Liver (tissue), 9 donors: Measurements from ENCODE around the gene GRIK1. TPM values are rescaled to one million over a fixed set of nuclear protein-coding genes. Genes with fewer than 3 reads are reported as not detected.

Source experiments
- DNase-seq: peaks from one replicate; pipeline ENCODE4 v3.0.0-alpha.2; 2017; ENCODE audit warnings: low spot score
- H3K27ac ChIP-seq, 2 donors: one replicate each; pipeline ENCODE4 v1.7.0; 2013; ENCODE audit warnings: inconsistent platforms in 2 of 2, low read length in 2 of 2, control low read depth in 1 of 2, low read depth in 1 of 2, mild to moderate bottlenecking in 1 of 2
- H3K27me3 ChIP-seq, 4 donors: one replicate each; pipeline versions ENCODE4 v1.6.1 to v1.7.0; 2013; ENCODE audit warnings: low read length in 3 of 4, inconsistent platforms in 1 of 4, mild to moderate bottlenecking in 1 of 4, moderate library complexity in 1 of 4; ENCODE audit not compliant: control insufficient read depth in 4 of 4, insufficient read depth in 4 of 4
- H3K36me3 ChIP-seq, 4 donors: one replicate each; pipeline versions ENCODE4 v1.6.1 to v1.7.0; 2013; ENCODE audit warnings: low read length in 3 of 4, mild to moderate bottlenecking in 3 of 4, low read depth in 1 of 4, moderate library complexity in 1 of 4; ENCODE audit not compliant: control insufficient read depth in 4 of 4, insufficient read depth in 3 of 4
- H3K4me1 ChIP-seq, 4 donors: one replicate each; pipeline versions ENCODE4 v1.6.1 to v1.7.0; 2013; ENCODE audit warnings: low read length in 3 of 4, mild to moderate bottlenecking in 3 of 4, moderate library complexity in 1 of 4; ENCODE audit not compliant: control insufficient read depth in 4 of 4, insufficient read depth in 4 of 4
- H3K4me3 ChIP-seq, 3 donors: one replicate each; pipeline versions ENCODE4 v1.6.1 to v1.7.0; 2013; ENCODE audit warnings: low read length in 3 of 3, control low read depth in 1 of 3, low read depth in 1 of 3, mild to moderate bottlenecking in 1 of 3
- H3K9ac ChIP-seq, 2 donors: one replicate each; pipeline ENCODE4 v1.7.0; 2013; ENCODE audit warnings: low read length in 2 of 2, mild to moderate bottlenecking in 2 of 2, moderate library complexity in 2 of 2, control low read depth in 1 of 2, low read depth in 1 of 2
- H3K9me3 ChIP-seq, 4 donors: one replicate each; pipeline versions ENCODE4 v1.6.1 to v1.7.0; 2013; ENCODE audit warnings: low read length in 3 of 4; ENCODE audit not compliant: control insufficient read depth in 4 of 4
- ATF3 ChIP-seq: IDR thresholded peaks from 2 replicates; pipeline ENCODE4 v1.6.1; 2016; ENCODE audit warnings: antibody characterized with exemption
- CTCF ChIP-seq: fragments of 150-350 bp; IDR thresholded peaks from 2 replicates; pipeline ENCODE4 v1.5.1; 2017; ENCODE audit warnings: improper control_type of control experiment, low read depth, low read length; ENCODE audit not compliant: missing input control
- EGR1 ChIP-seq, 2 donors: IDR thresholded peaks; 2 replicates each; pipeline ENCODE4 v1.6.1; 2016 to 2018; ENCODE audit warnings: antibody characterized with exemption in 2 of 2, low read depth in 2 of 2
- FOXA1 ChIP-seq: IDR thresholded peaks from 2 replicates; pipeline ENCODE4 v1.6.1; 2016; ENCODE audit warnings: antibody characterized with exemption
- FOXA2 ChIP-seq: IDR thresholded peaks from 2 replicates; pipeline ENCODE4 v1.6.1; 2016; ENCODE audit warnings: antibody characterized with exemption
- GABPA ChIP-seq, 2 donors: IDR thresholded peaks in 1 of 2; conservative IDR thresholded peaks in 1 of 2; 2 replicates each; pipeline ENCODE4 v1.6.1; 2016; ENCODE audit warnings: antibody characterized with exemption in 2 of 2, mild to moderate bottlenecking in 1 of 2, moderate library complexity in 1 of 2
- HNF4A ChIP-seq, 2 donors: conservative IDR thresholded peaks; 2 replicates each; pipeline ENCODE4 v1.6.1; 2016; ENCODE audit warnings: antibody characterized with exemption in 2 of 2, mild to moderate bottlenecking in 2 of 2
- HNF4G ChIP-seq: IDR thresholded peaks from 2 replicates; pipeline ENCODE4 v1.6.1; 2016; ENCODE audit warnings: antibody characterized with exemption
- JUND ChIP-seq, 2 donors: IDR thresholded peaks; 2 replicates each; pipeline ENCODE4 v1.6.1; 2016; ENCODE audit warnings: antibody characterized with exemption in 2 of 2
- NR2F2 ChIP-seq: IDR thresholded peaks from 2 replicates; pipeline ENCODE4 v1.6.1; 2016; ENCODE audit warnings: antibody characterized with exemption
- RAD21 ChIP-seq, 2 donors: IDR thresholded peaks; 2 replicates each; pipeline ENCODE4 v1.6.1; 2016; ENCODE audit warnings: antibody characterized with exemption in 2 of 2, mild to moderate bottlenecking in 2 of 2
- RXRA ChIP-seq, 2 donors: IDR thresholded peaks; 2 replicates each; pipeline ENCODE4 v1.6.1; 2017 to 2018; ENCODE audit warnings: antibody characterized with exemption in 2 of 2, mild to moderate bottlenecking in 1 of 2
- SP1 ChIP-seq: IDR thresholded peaks from 2 replicates; pipeline ENCODE4 v1.6.1; 2018; ENCODE audit warnings: antibody characterized with exemption, mild to moderate bottlenecking
- TAF1 ChIP-seq: conservative IDR thresholded peaks from 2 replicates; pipeline ENCODE4 v1.6.1; 2016; ENCODE audit warnings: antibody characterized with exemption, mild to moderate bottlenecking
- YY1 ChIP-seq: IDR thresholded peaks from 2 replicates; pipeline ENCODE4 v1.6.1; 2016; ENCODE audit warnings: antibody characterized with exemption, mild to moderate bottlenecking
- ZBTB33 ChIP-seq: IDR thresholded peaks from 2 replicates; pipeline ENCODE4 v1.6.1; 2016; ENCODE audit warnings: antibody characterized with exemption
- WGBS: extraction: QIAGEN DNeasy Blood & Tissue Kit; methylation state at CpG from one replicate; pipeline ENCODE4 v1.1.7; 2013; 5-methylcytosine and 5-hydroxymethylcytosine counted together
- polyA plus RNA-seq, 2 donors: library from polyadenylated mRNA; stranded (reverse) in 1 of 2; unstranded in 1 of 2; fragments of 200-250 nt in 1 of 2; fragments of >200 nt in 1 of 2; fragmentation: Nextera tagmentation in 1 of 2; extraction: Ambion mirVana in 1 of 2; gene quantifications; one replicate each; pipeline versions ENCODE4 v1.2.1 to v1.2.3, GENCODE V29; 2013 to 2015
- total RNA-seq, 2 donors: library from RNA; depleted of rRNA; stranded (reverse); fragments of >200 nt; gene quantifications; one replicate each; pipeline ENCODE4 v1.2.3, GENCODE V29; 2014
- TF ChIP-seq, protein P1 (sequence below): IDR thresholded peaks from 2 replicates; pipeline ENCODE4 v1.6.1; 2016; ENCODE audit warnings: antibody characterized with exemption
- TF ChIP-seq, protein P2 (sequence below): IDR thresholded peaks from 2 replicates; pipeline ENCODE4 v1.6.1; 2016; ENCODE audit warnings: antibody characterized with exemption, mild to moderate bottlenecking
- donor health status: healthy.
- donor health status: healthy.
- donor health status: healthy.
- donor health status: healthy.
- donor health status: healthy.

Gene GRIK1
- total and polyA plus RNA-seq, 4 donors = 0.02 to 0.14 (median 0.05) TPM; not detected in 1

DNA sequence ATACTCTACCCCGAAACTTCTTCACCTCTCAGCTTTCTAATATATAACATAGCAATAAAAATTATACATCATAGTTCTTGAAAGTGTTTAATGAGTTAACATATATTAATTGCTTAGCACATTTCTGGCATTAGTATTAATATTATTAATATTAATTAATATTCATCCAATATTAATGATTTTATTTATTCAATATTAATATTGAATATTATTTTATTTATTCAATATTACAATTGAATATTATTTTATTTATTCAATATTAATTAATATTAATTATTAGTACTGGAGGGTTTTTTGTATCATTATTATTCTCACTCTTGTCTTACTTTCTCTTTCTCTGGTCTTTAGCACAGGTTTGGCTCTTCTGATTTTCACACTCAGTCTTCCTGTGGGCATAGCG is 105.2 kb downstream of the GRIK1 start:
- 88% methylated on average over 2 of the region's 2 CpGs for WGBS
- Histone ChIP-seq H3K27ac (no peak overlapping the region), H3K9ac (no peak overlapping the region), H3K36me3 (no peaks in the 10 kb centered on the region), H3K9me3 (no peaks in the 10 kb centered on the region), H3K4me3 (no peak overlapping the region), H3K27me3 (no peaks in the 10 kb centered on the region), H3K4me1 (no peaks in the 10 kb centered on the region)
- DNase-seq = no peak
- TF ChIP-seq, protein P1, sequence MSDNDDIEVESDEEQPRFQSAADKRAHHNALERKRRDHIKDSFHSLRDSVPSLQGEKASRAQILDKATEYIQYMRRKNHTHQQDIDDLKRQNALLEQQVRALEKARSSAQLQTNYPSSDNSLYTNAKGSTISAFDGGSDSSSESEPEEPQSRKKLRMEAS = no peak
- TF ChIP-seq NR2F2 = no peak
- TF ChIP-seq JUND (IDR thresholded peaks at IDR 0.05) = no peak
- TF ChIP-seq GABPA (IDR thresholded peaks at IDR 0.05 in 1 of 2, conservative IDR thresholded peaks at IDR 0.05 in 1 of 2) = no peak
- TF ChIP-seq FOXA1 = no peak
- TF ChIP-seq YY1 = no peak
- TF ChIP-seq, protein P2, sequence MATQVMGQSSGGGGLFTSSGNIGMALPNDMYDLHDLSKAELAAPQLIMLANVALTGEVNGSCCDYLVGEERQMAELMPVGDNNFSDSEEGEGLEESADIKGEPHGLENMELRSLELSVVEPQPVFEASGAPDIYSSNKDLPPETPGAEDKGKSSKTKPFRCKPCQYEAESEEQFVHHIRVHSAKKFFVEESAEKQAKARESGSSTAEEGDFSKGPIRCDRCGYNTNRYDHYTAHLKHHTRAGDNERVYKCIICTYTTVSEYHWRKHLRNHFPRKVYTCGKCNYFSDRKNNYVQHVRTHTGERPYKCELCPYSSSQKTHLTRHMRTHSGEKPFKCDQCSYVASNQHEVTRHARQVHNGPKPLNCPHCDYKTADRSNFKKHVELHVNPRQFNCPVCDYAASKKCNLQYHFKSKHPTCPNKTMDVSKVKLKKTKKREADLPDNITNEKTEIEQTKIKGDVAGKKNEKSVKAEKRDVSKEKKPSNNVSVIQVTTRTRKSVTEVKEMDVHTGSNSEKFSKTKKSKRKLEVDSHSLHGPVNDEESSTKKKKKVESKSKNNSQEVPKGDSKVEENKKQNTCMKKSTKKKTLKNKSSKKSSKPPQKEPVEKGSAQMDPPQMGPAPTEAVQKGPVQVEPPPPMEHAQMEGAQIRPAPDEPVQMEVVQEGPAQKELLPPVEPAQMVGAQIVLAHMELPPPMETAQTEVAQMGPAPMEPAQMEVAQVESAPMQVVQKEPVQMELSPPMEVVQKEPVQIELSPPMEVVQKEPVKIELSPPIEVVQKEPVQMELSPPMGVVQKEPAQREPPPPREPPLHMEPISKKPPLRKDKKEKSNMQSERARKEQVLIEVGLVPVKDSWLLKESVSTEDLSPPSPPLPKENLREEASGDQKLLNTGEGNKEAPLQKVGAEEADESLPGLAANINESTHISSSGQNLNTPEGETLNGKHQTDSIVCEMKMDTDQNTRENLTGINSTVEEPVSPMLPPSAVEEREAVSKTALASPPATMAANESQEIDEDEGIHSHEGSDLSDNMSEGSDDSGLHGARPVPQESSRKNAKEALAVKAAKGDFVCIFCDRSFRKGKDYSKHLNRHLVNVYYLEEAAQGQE = no peak
- TF ChIP-seq HNF4A (conservative IDR thresholded peaks at IDR 0.05) = no peak
- TF ChIP-seq ATF3 = no peak

DNA sequence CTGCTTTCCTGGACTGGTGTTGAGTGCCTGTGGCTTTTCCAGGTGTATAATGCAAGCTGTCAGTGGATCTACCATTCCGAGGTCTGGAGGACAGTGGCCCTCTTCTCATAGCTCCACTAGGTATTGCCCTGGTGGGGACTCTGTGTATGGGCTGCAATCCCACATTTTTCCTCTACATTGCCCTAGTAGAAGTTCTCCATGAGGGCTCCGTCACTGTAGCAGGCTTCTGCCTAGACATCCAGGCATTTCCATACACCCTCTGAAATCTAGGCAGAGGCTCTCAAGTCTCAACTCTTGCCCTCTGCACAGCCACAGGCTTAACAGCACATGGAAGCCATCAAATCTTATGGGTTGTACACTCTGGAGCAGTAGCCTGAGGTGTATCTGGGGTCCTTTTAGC is 107.6 kb downstream of the GRIK1 start:
- no peak for DNase-seq
- Histone ChIP-seq H3K36me3 (no peaks in the 10 kb centered on the region), H3K27me3 (no peaks in the 10 kb centered on the region), H3K9ac (no peak overlapping the region), H3K4me1 (no peaks in the 10 kb centered on the region), H3K4me3 (no peak overlapping the region), H3K9me3 (peaks cover 0 to 3% (median 0%) of the 10 kb centered on the region in 4 donors), H3K27ac (no peak overlapping the region)
- WGBS = 89% methylated on average over 2 of the region's 2 CpGs
- TF ChIP-seq YY1 (no peak), ZBTB33 (no peak), RAD21 (IDR thresholded peaks at IDR 0.05) (no peak), CTCF (no peak), SP1 (no peak), HNF4A (conservative IDR thresholded peaks at IDR 0.05) (no peak), GABPA (IDR thresholded peaks at IDR 0.05 in 1 of 2, conservative IDR thresholded peaks at IDR 0.05 in 1 of 2) (no peak), TAF1 (no peak), HNF4G (no peak), ATF3 (no peak), RXRA (IDR thresholded peaks at IDR 0.05) (no peak), EGR1 (IDR thresholded peaks at IDR 0.05; ENCODE audit: low read depth in 2 of 2) (no peak), NR2F2 (no peak), FOXA1 (no peak), FOXA2 (no peak), JUND (IDR thresholded peaks at IDR 0.05) (no peak)
- TF ChIP-seq, protein P2 = no peak
- TF ChIP-seq, protein P1 = no peak
